Mesodermal cell (in vitro differentiated cells): ENCODE data around the gene C2CD2.

Experiments
- H3K27ac ChIP-seq: 2 replicates; pipeline ENCODE4 v1.7.0; 2013; ENCODE audit warnings: mild to moderate bottlenecking, low read depth, low read length, moderate library complexity; ENCODE audit not compliant: severe bottlenecking
- H3K36me3 ChIP-seq: 2 replicates; pipeline ENCODE4 v1.7.1; 2013; ENCODE audit warnings: mild to moderate bottlenecking, low read length, moderate library complexity; ENCODE audit not compliant: control insufficient read depth, insufficient read depth
- H3K4me1 ChIP-seq: one replicate; pipeline ENCODE4 v1.7.1; 2013; ENCODE audit warnings: mild to moderate bottlenecking, low read length; ENCODE audit not compliant: insufficient read depth, control insufficient read depth, poor library complexity, severe bottlenecking
- H3K4me3 ChIP-seq: 2 replicates; pipeline ENCODE4 v1.7.0; 2013; ENCODE audit warnings: low read length, control low read depth, mild to moderate bottlenecking; ENCODE audit not compliant: insufficient read depth, poor library complexity, severe bottlenecking; ENCODE audit errors: extremely low read depth
- H3K9me3 ChIP-seq: 2 replicates; pipeline ENCODE4 v1.7.1; 2013; ENCODE audit warnings: mild to moderate bottlenecking, low read length, moderate library complexity; ENCODE audit not compliant: control insufficient read depth
- WGBS, 2 experiments: methylation state at CpG; one replicate each; pipeline ENCODE4 v1.1.5; 2013; ENCODE audit warnings: missing lambda C conversion rate in 2 of 2; ENCODE audit not compliant: insufficient coverage in 2 of 2; 5-methylcytosine and 5-hydroxymethylcytosine counted together

The C2CD2 gene

GRCh38 chr21:41923186-41923585 is 30.6 kb downstream of the C2CD2 start:
- Histone ChIP-seq H3K4me1 (peaks cover 4% of the 10 kb centered on the region), H3K36me3 (no peaks in the 10 kb centered on the region), H3K27ac (no peak overlapping the region), H3K9me3 (no peaks in the 10 kb centered on the region), H3K4me3 (no peak overlapping the region)
- 93 to 96% methylated on average over 6 of the region's 8 CpGs for WGBS, 2 experiments

GRCh38 chr21:41921021-41921420 is 32.8 kb downstream of the C2CD2 start:
- H3K4me1 ChIP-seq, result no peaks in the 10 kb centered on the region
- no peak overlapping the region for H3K4me3 ChIP-seq
- H3K27ac ChIP-seq, result no peak overlapping the region
- no peaks in the 10 kb centered on the region for H3K9me3 ChIP-seq
- H3K36me3 ChIP-seq, result peaks cover 10% of the 10 kb centered on the region
- WGBS, 2 experiments, result 77 to 90% methylated on average over 3 of the region's 7 CpGs

GRCh38 chr21:41920476-41920875 is 33.3 kb downstream of the C2CD2 start:
- no peak overlapping the region for H3K27ac ChIP-seq
- H3K36me3 ChIP-seq, result peaks cover 12% of the 10 kb centered on the region

GRCh38 chr21:41919666-41920398 is 34.0 kb downstream of the C2CD2 start:
- no peak overlapping the region for H3K4me3 ChIP-seq
- peaks cover 12% of the 10 kb centered on the region for H3K36me3 ChIP-seq
- H3K4me1 ChIP-seq, result no peaks in the 10 kb centered on the region
- H3K27ac ChIP-seq, result no peak overlapping the region
- WGBS, 2 experiments, result 90 to 94% methylated on average over 15 of the region's 15 CpGs
- no peaks in the 10 kb centered on the region for H3K9me3 ChIP-seq

More at GRCh38 chr21:41920476-41920875, 33.3 kb downstream of the C2CD2 start:
- no peaks in the 10 kb centered on the region for H3K9me3 ChIP-seq
- H3K4me1 ChIP-seq, result no peaks in the 10 kb centered on the region
- WGBS, 2 experiments, result 77 to 100% methylated on average over 1 to 5 of the region's 5 CpGs
- H3K4me3 ChIP-seq, result no peak overlapping the region

GRCh38 chr21:41918561-41919358 is 35.1 kb downstream of the C2CD2 start:
- no peak overlapping the region for H3K27ac ChIP-seq
- H3K4me3 ChIP-seq, result no peak overlapping the region
- WGBS, 2 experiments, result 90 to 94% methylated on average over 10 to 14 of the region's 15 CpGs
- peaks cover 12% of the 10 kb centered on the region for H3K36me3 ChIP-seq
- no peaks in the 10 kb centered on the region for H3K9me3 ChIP-seq
- H3K4me1 ChIP-seq, result no peaks in the 10 kb centered on the region

GRCh38 chr21:41917531-41917930 is 36.3 kb downstream of the C2CD2 start:
- Histone ChIP-seq H3K9me3 (no peaks in the 10 kb centered on the region), H3K4me3 (no peak overlapping the region), H3K4me1 (no peaks in the 10 kb centered on the region), H3K27ac (no peak overlapping the region), H3K36me3 (peaks cover 15% of the 10 kb centered on the region)
- WGBS, 2 experiments, result 84 to 88% methylated on average over 4 of the region's 4 CpGs

GRCh38 chr21:41916888-41917433 is 36.9 kb downstream of the C2CD2 start:
- Histone ChIP-seq H3K9me3 (no peaks in the 10 kb centered on the region), H3K27ac (no peak overlapping the region), H3K4me1 (no peaks in the 10 kb centered on the region), H3K36me3 (peaks cover 15% of the 10 kb centered on the region), H3K4me3 (no peak overlapping the region)
- WGBS, 2 experiments, result 70 to 95% methylated on average over 2 to 3 of the region's 3 CpGs

GRCh38 chr21:41914965-41915364 is 38.9 kb downstream of the C2CD2 start:
- Histone ChIP-seq H3K36me3 (peaks cover 15% of the 10 kb centered on the region), H3K27ac (no peak overlapping the region), H3K4me1 (no peaks in the 10 kb centered on the region), H3K9me3 (no peaks in the 10 kb centered on the region), H3K4me3 (no peak overlapping the region)
- 81 to 83% methylated on average over 5 to 6 of the region's 6 CpGs for WGBS, 2 experiments

- WGBS, 2 experiments, result 91 to 92% methylated on average over 6 to 12 of the region's 12 CpGs
- H3K27ac ChIP-seq, result no peak overlapping the region
- no peaks in the 10 kb centered on the region for H3K4me1 ChIP-seq
- peaks cover 15% of the 10 kb centered on the region for H3K36me3 ChIP-seq
- H3K4me3 ChIP-seq, result no peak overlapping the region
- H3K9me3 ChIP-seq, result no peaks in the 10 kb centered on the region
Measured at GRCh38 chr21:41914358-41914757, 39.5 kb downstream of the C2CD2 start.

GRCh38 chr21:41913230-41913629 is 40.6 kb downstream of the C2CD2 start:
- 82 to 99% methylated on average over 7 to 9 of the region's 9 CpGs for WGBS, 2 experiments
- H3K4me1 ChIP-seq, result no peaks in the 10 kb centered on the region
- H3K36me3 ChIP-seq, result peaks cover 15% of the 10 kb centered on the region

More at GRCh38 chr21:41913230-41913629, 40.6 kb downstream of the C2CD2 start:
- Histone ChIP-seq H3K4me3 (no peak overlapping the region), H3K27ac (no peak overlapping the region), H3K9me3 (no peaks in the 10 kb centered on the region)
